ENCODE measurements around the gene ARHGAP26.
A peak's percentile ranks its signal among the peaks of the same experiment; 100 is the strongest.

Gene ARHGAP26

DNA sequence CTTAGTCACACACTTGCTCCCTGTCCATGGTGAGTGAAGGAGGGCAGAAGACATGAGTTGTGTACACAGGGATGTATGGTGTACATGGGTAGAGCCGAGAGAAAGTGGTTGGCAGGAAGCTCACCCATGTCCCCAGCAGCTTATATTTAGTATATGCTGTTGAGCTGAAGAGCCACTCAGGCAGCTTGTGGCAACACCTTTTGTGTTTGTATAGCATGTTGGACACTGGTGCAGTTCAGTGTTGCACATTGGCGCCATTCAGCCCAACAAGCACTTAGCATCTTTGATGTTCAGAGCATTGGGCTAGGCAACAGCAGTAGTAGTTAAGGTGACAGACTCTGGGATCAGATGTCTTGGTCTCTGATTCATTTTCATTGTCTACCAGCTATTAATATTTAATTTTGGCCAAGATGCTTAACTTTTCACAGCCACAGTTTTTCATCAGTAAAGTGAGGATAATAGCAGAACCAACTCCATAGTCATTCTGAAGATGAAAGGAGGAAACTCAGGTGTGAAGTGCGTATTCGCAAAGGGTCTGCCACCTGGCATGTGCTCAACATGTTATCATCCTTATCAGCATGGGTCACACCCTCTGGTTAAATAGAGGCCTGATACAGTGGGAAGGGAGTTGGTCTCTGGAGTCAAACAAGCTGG is 448.5 kb downstream of the ARHGAP26 start:
- DNase-seq, result no peak

DNA sequence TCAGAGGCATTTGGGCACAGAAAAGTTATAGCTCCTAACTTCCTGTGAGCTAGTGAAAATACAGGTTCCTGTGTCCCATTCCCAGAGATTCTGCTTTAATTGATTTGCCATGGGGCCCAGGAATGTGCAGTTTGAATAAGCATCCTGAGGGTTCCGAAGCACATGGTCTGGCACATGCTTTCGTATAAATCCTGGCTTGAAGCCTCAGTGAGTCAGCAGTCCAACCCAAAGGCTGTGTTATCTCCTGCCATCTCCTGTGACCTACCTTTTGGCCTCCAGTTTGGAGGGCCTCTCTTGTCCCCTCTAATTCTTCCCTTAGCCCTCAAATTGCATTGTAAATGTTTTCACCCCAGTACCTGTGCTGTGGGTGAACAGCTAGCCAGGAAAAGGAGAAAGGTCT is 449.5 kb downstream of the ARHGAP26 start:
- DNase-seq, result no peak

DNA sequence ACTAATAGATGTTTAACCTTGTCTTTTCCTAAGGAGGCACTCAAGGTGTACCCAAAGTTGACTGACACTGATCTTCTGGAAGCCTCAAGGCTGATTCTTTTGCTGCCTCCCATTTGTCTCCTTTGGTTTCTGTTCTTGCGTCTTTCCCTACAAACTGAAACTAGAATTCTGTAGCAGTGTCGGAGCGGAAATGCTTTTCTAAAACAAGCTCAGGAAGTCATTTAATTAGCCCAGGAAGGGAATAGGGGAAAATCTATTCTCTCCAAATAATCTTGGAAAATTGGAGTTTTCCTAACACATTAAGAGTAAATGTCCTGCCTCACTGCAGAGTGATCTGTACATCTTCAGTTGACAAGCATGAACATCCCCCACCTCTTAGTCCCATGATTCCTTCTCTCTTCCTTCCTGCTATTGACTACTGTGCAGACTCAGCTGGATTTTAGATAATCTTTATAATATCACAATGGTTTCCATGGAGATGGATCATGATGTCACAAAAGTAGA is 450.6 kb downstream of the ARHGAP26 start:
- DNase-seq, result no peak

DNA sequence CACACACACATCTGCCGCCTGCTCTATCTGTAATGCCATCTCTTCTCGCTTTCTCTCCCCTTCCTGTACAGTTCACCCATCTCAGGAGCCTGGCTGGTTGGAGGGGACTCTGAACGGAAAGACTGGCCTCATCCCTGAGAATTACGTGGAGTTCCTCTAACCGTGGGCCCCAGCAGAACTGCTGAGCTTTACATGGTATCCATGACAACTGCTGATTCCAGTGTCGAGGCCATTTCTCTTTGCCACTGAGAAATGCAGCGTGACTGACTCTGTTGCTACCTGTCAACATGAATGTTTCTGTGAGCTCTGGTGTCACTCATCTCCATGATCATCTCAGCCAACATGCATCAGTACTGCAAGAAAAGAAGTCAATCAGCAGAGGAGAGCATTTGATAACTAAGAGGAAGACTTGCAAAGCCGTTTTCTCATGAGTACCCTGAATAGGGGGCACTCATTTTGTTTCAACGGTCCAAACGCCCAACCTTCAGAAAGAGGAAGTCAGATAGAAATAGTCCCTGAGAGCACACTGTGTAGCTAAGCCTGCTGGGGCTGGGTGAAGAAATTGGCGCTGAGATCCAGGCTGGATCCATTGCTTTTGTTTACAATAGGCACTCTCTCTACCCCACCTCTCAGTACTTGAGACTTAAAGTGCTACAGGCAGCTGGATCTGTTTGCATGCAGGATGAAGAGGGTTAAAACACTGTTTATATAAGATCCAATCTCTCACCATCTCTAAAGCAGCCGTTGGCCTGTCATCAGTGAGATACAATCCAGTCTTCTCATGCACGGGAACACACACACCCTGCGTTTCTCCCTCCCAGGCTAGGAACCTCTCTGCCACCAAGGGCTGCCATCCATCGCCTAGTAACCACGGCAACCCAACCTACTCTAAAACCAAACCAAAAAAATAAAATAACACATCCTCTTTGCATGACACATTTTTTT is 452.4 kb downstream of the ARHGAP26 start:
- peak; percentile 92 for DNase-seq

DNA sequence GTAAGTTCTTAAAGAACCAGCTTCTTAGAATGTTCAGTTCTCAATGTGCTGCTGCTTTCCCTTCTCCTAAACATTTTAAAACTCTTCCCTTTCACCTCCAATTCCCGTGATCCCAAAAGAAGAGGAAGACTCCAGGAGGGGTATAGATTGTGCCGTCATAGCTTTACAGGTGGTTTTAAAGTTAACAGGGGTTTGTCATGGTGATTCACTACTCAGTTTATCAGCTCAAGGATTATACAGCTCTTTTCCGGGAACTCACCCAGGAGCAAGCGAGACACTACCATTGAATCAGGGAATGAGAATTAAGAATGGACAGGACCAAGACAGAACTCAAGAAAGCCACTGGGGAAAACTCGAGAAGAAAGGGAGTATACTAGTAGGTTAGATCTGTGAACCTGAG is 454.5 kb downstream of the ARHGAP26 start:
- no peak for DNase-seq

DNA sequence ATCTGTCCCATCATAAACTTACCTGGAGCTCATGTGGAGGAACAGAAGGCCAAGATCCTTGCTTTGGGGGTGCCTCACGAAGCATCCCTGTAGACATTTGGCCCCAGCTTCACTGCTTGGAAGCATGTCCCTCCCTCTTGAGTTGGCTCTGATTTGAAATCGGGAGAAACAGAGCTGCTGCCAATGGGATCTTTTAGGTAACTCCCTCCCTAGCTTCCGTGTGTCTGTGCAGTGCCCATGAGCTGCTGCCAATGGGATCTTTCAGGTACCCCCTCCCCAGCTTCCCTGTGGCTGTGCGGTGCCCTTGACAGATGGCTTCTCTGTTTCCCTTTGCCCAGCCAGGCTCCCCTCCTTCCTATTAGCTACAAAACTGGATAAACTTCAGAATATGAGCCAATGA is 455.3 kb downstream of the ARHGAP26 start:
- DNase-seq, result no peak

DNA sequence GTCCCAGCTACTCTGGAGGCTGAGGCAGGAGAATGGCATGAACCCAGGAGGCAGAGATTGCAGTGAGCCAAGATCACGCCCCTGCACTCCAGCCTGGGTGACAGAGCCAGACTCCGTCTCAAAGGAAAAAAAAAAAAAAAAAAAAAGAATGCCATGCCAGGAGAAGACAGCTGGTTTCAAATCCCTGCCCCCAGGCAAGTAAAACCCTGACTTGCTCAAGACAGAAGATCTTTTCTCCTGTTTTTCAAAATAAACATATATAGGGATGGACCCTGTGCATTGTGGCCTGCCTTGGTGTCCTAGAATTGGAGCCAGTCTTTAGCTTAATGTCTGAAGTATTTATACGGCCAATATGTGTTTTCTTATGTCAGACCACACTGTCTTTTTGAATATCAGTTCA is 456.2 kb downstream of the ARHGAP26 start:
- DNase-seq, result no peak

DNA sequence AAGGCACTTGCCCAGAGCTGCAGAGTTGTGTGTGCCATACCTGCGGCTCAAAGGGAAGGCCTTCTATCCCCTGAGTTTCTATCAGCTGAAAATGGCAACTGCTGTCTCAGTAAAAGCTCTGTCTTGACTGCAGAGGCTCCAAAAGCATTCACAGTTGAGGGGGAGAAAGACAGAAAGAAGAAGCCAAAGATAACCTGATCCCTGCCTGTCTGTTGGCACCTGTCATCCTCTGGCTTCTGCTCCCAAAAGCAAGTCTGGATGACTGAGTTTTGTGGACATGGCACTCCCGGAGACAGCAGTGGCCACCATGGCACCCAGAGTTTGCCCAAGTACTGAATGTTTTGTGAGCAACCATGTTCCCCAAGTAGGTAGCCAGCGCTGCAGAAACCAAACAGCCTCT is 456.7 kb downstream of the ARHGAP26 start:
- no peak for DNase-seq

DNA sequence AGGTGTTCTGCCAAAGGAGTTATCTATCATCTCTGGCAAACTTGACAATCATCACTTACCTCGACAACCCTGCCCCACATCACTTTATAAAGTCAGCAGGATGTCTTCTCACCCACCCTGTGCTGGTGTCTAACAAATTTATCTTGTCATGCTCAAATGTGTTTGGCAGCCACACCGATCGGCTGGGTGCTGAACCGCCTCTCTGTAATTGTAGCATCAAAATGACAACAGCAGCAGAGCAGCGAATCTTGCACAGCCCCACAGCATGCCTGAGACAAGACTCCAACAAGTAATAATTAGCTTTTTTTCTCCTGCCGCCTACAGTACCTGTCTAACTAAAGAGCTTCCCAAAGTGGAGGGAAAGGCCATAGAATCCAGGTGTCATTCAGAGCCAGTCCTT is 457.1 kb downstream of the ARHGAP26 start:
- DNase-seq, result no peak

DNA sequence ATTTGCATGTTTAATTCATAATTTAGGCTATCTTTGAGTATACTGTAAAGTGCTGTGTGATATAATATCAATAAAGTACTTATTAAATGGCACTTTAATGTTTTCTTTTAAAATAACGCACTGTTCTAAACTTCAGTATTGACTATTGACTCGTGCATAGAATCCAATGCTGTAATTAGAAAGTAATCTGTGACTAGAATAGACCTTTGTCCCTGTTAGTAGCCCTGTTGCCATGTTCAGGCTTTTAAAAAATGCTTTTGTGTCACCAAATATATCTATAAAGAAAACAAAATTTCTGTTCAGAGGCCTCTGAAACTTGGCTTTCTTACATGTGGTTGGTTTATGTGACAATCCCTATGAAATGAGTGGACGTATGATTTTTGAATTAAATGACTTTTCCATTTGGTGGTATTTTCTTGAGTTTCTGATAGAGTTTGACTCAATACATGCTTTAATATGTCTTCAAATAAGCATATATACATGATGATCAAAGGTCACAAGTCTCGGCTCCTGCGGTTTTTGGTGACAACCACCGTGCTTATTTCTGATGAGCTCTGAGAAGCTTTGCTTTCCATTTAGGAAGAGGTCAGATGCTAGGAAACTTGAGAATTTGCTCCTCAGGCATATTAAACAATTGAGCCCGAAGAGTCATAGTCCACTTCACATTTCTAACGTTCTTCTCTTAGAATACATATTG is 458.6 kb downstream of the ARHGAP26 start:
- no peak for DNase-seq

DNA sequence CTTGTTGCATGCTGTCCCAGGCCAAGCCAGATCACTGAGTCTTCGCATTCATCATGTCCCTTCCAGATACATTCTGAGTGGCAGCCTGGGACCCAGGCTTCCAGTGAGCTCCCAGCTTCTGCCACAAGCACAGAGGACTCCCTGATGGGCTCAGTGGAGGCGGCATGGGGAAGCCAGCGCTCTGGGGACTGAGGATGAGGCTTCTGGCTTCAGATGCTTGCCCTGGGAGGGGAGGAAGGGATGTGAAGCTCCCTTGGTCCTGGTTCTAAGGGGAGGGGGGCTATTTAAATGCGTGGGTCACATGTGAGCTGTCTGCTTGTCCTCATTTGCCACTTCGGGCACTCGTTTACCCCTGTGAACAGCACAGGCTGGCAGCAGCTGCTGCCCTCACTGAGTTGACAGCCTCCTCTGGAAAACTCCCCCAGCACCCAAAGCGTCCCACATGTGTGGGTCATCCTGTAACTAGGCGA is 459.3 kb downstream of the ARHGAP26 start:
- DNase-seq, result no peak

DNA sequence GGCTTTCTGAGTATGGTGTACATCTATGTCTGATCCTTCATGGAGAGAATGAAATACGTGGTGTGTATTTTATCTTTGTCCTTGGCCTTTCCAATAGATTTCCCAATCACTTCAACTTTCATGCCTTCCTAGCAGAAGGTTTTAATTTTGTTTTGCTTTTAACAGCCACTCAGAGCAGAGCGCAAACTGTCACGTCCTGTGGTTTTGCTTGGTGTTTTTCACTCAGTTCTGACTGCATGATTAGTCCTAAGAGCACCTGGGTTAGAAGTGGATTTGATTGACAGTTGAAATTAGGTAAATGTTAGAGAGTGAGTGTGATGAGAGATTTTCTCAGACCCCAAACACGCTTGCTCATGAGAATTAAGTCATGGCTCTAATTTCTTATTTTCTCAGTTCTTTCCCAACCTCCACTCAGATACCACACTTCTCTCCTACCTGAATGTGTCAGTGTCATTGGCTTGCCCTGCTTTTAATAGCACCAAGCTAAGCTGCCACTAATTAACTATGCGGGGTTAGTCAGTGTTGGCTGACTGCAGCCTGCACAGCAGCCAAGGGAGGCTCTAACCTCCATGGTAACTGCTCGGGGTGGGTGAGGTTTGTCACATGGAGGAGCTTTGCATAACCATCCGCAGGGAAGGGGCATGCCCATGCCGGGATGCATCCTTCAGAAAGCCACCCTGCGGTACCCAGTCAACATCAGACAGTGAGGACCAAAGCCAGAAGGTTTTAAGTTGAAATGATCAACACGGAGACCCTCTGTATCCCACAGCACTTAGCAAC is 459.9 kb downstream of the ARHGAP26 start:
- no peak for DNase-seq

DNA sequence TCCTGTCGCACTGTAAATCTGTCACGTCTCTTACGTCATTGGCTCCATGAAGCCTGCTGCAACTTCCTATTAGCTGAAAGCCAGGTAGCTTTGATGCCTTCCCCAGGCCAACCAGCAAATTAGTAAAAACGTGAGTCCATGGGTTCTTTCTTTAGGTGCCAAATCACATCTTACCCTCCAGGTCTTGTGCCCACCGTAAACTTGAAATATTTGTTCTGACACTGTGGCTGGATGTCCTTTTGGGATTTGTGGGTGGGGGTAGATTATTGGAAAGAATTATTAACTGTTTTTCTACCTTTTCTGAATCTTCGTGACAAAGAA is 460.5 kb downstream of the ARHGAP26 start:
- DNase-seq, result no peak

DNA sequence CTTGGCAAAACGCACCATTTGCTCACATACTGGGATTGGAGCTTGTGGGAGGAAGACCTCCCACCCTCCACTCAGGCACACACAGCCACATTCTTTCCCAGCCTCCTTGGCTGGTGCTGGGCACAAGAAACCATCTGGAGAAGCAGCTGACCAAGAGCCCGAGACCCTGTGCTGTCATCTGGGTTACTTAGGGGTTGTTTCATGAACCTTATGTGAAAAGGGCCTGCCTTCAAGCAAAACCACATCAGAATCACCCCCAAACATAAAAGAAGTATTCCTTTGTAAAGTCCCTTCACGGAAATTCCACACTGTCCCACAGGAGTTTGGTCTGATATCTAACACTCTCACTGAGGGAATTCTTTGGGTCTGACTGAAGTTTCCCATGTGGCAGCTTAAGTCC is 461.2 kb downstream of the ARHGAP26 start:
- no peak for DNase-seq

DNA sequence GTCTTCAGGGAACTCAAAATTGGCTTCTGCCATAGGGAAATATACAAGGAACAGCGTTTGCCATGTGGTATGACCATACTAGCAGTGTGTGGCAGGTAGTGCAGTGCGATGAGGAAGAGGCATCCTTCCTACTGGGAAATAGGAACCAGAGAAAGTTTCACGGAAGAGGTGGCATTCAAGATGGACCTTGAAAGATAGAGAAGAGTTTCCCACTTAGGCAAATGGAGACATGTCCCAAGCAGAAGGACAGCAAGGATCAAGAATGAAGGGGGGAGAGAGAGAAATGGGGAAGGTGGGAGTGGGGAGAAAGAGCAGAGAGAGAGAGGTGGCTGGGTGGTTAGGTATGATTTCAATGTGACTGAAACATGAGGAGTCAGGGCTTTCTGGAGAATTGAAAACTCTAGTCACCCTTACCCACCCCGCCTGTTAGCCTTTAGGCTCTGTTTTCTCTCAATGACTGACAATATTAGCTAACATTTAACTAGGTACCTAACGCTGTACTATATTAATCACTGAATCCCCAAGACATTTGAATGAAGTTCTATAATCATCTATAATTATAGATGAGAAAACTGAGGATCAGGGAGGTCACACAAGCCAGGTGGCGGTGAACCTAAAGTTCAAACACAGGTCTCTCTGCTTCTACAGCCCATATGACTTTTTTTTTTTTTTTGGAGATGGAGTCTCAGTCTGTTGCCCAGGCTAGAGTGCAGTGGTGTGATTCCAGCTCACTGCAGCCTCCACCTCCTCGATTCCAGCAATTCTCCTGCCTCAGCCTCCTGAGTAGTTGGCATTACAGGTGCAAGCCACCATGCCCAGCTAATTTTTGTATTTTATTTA is 462.0 kb downstream of the ARHGAP26 start:
- no peak for DNase-seq

DNA sequence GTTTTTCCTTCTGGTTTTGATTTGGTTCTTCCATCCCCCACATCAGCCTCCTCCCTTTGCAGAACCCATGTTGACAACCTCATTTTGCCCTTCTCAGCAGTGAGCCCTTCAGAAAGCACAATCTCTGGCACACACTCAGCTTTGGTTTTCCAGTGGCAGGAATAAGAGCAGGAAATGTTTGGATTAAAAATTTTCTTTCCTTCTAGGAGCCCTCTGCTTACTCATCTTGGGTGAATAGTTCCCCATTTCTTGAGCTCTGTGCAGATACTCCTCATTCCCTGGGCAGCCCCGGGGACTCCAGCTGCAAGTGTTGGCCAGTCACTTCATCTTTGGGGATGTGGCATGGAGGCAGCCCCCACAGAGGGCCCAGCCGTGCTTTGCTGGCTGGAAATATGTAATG is 462.9 kb downstream of the ARHGAP26 start:
- DNase-seq, result no peak

DNA sequence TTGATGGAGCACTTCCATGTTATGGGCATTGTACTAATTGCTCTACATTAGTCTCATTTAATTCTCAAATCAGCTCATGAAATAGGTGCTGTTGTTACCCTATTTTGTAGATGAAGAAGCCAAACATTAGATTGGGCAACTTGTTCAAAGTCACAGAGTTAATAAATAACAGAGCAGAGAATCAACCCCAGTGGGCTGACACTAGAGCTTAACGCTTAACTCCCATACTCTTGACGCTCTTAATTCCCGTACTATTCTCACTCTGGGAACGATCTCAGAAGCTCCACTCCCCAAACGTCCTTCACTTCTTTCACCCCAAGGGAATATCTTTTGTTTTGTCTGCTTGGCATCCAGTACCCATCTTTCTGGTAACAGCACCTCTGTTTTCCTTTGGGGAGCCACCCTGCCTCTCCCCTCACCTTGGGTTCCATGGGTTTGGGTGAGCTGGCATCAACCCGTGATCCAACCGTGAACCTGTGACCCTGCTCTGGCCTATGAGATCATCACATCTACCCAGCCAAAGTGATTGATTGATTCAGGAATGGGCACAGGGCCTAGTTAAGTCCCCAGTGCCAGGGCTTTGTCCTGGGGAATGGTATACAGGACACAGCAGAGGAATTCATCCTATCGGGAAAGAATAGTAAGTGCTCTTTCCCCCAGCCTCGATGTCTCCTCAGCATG is 464.1 kb downstream of the ARHGAP26 start:
- DNase-seq, result no peak

DNA sequence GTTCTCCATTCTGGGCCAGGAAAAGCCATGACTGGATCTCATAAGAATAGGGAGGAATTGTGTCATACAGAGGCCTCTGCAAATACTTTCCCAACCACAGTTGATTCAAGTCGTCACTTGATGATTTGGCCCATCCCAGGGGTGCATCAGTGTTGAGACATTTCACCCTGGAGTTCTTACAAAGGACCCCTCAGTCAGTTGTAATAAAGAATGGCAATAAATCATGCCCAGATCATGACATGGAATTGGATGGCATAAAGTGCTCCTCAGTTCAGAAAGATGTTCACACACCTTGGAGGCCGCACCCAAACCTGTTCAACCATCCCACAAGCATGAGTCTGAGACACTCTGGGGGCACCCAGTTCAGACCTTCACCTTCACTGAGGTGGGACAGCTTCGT is 465.2 kb downstream of the ARHGAP26 start:
- no peak for DNase-seq

DNA sequence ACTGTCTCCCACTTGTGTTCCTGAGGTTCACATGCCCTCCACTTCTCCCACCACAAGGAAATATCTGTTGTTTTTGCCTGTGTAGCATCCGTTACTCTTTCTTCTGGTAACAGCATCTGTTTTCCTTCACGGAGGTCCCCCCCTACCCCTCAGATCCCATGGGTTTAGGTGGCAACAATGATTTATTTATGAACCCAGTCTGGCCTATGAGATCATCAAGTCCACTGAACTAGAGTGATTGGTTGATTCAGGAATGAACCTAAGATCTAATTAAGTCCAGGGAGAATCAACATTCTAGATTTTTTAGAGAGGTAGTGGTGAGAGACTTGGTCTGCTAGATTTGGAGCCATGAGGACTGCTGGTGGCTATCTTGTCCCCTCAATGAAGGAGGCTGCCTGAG is 466.5 kb downstream of the ARHGAP26 start:
- DNase-seq, result no peak

DNA sequence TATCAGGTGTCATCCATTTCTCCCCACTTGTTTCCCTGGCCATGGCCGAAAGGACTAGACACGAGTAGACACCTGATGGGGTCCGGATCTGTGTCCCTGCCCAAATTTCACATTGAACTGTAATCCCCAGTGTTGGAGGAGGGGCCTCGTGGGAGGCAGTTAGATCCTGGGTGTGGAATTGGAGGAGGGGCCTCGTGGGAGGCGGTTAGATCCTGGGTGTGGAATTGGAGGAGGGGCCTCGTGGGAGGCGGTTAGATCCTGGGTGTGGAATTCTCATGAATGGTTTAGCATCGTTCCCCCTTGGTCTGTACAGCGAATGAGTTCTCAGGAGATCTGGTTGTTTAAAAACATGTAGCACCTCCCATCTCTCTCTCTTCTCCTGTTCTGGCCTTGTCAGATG is 467.5 kb downstream of the ARHGAP26 start:
- no peak for DNase-seq

DNA sequence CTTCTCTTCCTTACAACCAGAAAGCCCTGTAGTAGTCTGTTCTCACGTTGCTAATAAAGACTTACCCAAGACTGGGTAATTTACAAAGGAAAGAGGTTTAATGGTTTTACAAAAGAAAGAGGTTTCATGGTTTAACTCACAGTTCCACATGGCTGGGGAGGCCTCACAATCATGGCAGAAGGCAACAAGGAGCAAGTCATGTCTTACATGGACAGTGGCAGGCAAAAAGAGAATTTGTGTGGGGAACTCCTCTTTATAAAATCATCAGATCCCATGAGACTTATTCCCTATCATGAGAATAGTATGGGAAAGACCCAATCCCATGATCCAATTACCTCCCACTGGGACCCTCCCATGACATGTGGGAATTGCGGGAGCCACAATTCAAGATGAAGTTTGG is 468.4 kb downstream of the ARHGAP26 start:
- no peak for DNase-seq

All from NCI-H1105 treated with DMSO at 0.1 percent for 48 hours (cell line).